A549 (cell line): ENCODE data around the gene PLSCR5. TPM values are rescaled to one million over a fixed set of nuclear protein-coding genes. Genes with fewer than 3 reads are reported as not detected.

ENCODE experiments used
- ATAC-seq, 2 experiments: fragments of 200-7000 bp in 1 of 2; fragments of >200 bp in 1 of 2; cut with Nextera tagmentation in 1 of 2; cut with Tn5 transposase in 1 of 2; 3 replicates each; pipeline versions ENCODE4 v1.8.0 to v1.9.1; 2018 to 2020; ENCODE audit warnings: mild to moderate bottlenecking in 1 of 2, moderate library complexity in 1 of 2
- CTCF ChIA-PET: fragments of 300-600 bp; sonication (Branson Sonifier 250); formaldehyde crosslinking; extraction: SDS; loops from one replicate; lab custom pipeline; 2021; ENCODE audit warnings: antibody characterized with exemption, inconsistent platforms; lab: Yijun Ruan, JAX
- POLR2A ChIA-PET: fragments of 350-600 bp; formaldehyde crosslinking; extraction: SDS; loops from one replicate; lab custom pipeline; 2021; ENCODE audit warnings: antibody characterized with exemption, inconsistent platforms; lab: Yijun Ruan, JAX
- DNase-seq, 2 experiments: peaks; one replicate each; pipeline versions ENCODE4 v3.0.0 to v3.0.0-alpha.2; 2011 to 2016; ENCODE audit warnings: low read depth in 1 of 2, low spot score in 1 of 2
- FAIRE-seq: peaks from 2 replicates; lab custom pipeline; 2011; peaks lifted over from hg19 to GRCh38; lab: Jason Lieb, UNC
- H3K27ac ChIP-seq, 2 experiments: fragments of >200 bp; sonication (Bioruptor Twin); formaldehyde crosslinking; 3 replicates each; pipeline ENCODE4 v1.5.1; 2016 to 2017
- H3K4me1 ChIP-seq: fragments of >200 bp; sonication (Bioruptor Twin); formaldehyde crosslinking; 3 replicates; pipeline ENCODE4 v1.6.1; 2016
- H3K4me2 ChIP-seq: fragments of >200 bp; sonication (Bioruptor Twin); formaldehyde crosslinking; 3 replicates; pipeline ENCODE4 v1.6.1; 2016
- H3K4me3 ChIP-seq: fragments of >200 bp; sonication (Bioruptor Twin); formaldehyde crosslinking; 3 replicates; pipeline ENCODE4 v1.5.1; 2016
- H3K9me3 ChIP-seq: fragments of >200 bp; sonication (Bioruptor Twin); formaldehyde crosslinking; 3 replicates; pipeline ENCODE4 v1.6.1; 2016
- BHLHE40 ChIP-seq: IDR thresholded peaks from 2 replicates; pipeline ENCODE4 v1.6.1; 2012; ENCODE audit warnings: low read depth, low read length, inconsistent platforms
- CBX2 ChIP-seq: fragments of 200-600 bp; sonication (generic); IDR thresholded peaks from 2 replicates; pipeline ENCODE4 v1.6.1; 2016; ENCODE audit warnings: low read depth, mild to moderate bottlenecking, borderline replicate concordance
- EHF ChIP-seq: fragments of 250-450 bp; sonication (Bioruptor Pico); IDR thresholded peaks from 2 replicates; pipeline ENCODE4 v1.5.0; 2020; ENCODE audit warnings: mild to moderate bottlenecking
- EP300 ChIP-seq, 2 experiments: fragments of >200 bp; sonication (Bioruptor Twin); formaldehyde crosslinking; IDR thresholded peaks; 2 replicates in 1 of 2; 3 replicates in 1 of 2; pipeline ENCODE4 v1.6.1; 2016 to 2017
- FOSB ChIP-seq: fragments of 250-450 bp; sonication (Bioruptor Pico); IDR thresholded peaks from 2 replicates; pipeline ENCODE4 v1.5.0; 2020; ENCODE audit warnings: mild to moderate bottlenecking, moderate library complexity
- FOSL2 ChIP-seq, 2 experiments: fragments of 450-650 bp in 1 of 2; fragments of >200 bp in 1 of 2; sonication (Bioruptor Twin) in 1 of 2; formaldehyde crosslinking; IDR thresholded peaks; 2 replicates each; pipeline versions ENCODE4 v1.5.0 to v1.6.1; 2016 to 2020; ENCODE audit warnings: mild to moderate bottlenecking in 1 of 2, moderate library complexity in 1 of 2
- FOXS1 ChIP-seq: fragments of 250-450 bp; sonication (Bioruptor Pico); IDR thresholded peaks from 2 replicates; pipeline ENCODE4 v1.5.0; 2020; ENCODE audit warnings: mild to moderate bottlenecking, moderate library complexity
- GATA3 ChIP-seq: IDR thresholded peaks from 2 replicates; pipeline ENCODE4 v1.6.1; 2012; ENCODE audit warnings: borderline replicate concordance
- HOXA7 ChIP-seq: fragments of 250-450 bp; sonication (Bioruptor Pico); IDR thresholded peaks from 2 replicates; pipeline ENCODE4 v1.5.0; 2020; ENCODE audit warnings: mild to moderate bottlenecking, moderate library complexity
- HOXB5 ChIP-seq: fragments of 250-450 bp; sonication (Bioruptor Pico); IDR thresholded peaks from 2 replicates; pipeline ENCODE4 v1.5.0; 2020; ENCODE audit warnings: mild to moderate bottlenecking, moderate library complexity
- JUNB ChIP-seq: fragments of >200 bp; sonication (Bioruptor Twin); formaldehyde crosslinking; IDR thresholded peaks from 2 replicates; pipeline ENCODE4 v1.6.1; 2016
- MAFK ChIP-seq: fragments of 450-650 bp; IDR thresholded peaks from 2 replicates; pipeline ENCODE4 v1.6.1; 2014; ENCODE audit not compliant: partially characterized antibody
- MAZ ChIP-seq: fragments of 150-350 bp; IDR thresholded peaks from 2 replicates; pipeline ENCODE4 v1.6.1; 2014; ENCODE audit warnings: antibody characterized with exemption, low read depth, low read length, borderline replicate concordance
- NR3C1 ChIP-seq: fragments of >200 bp; sonication (Bioruptor Twin); formaldehyde crosslinking; IDR thresholded peaks from 3 replicates; pipeline ENCODE4 v1.6.1; 2017
- POLR2AphosphoS2 ChIP-seq: conservative IDR thresholded peaks from 2 replicates; pipeline ENCODE4 v1.6.1; 2012; ENCODE audit warnings: low read length, improper control_type of control experiment, inconsistent platforms
- RARB ChIP-seq: fragments of 250-450 bp; sonication (Bioruptor Pico); IDR thresholded peaks from 2 replicates; pipeline ENCODE4 v1.8.0; 2021; ENCODE audit warnings: mild to moderate bottlenecking, moderate library complexity
- SMC3 ChIP-seq: fragments of >200 bp; sonication (Bioruptor Twin); formaldehyde crosslinking; IDR thresholded peaks from 3 replicates; pipeline ENCODE4 v1.6.1; 2018; ENCODE audit warnings: inconsistent platforms
- TP53 ChIP-seq: fragments of 250-450 bp; sonication (Bioruptor Pico); IDR thresholded peaks from 2 replicates; pipeline ENCODE4 v1.5.0; 2021; ENCODE audit warnings: mild to moderate bottlenecking, moderate library complexity
- ZSCAN20 ChIP-seq: fragments of 250-450 bp; sonication (Bioruptor Pico); IDR thresholded peaks from 2 replicates; pipeline ENCODE4 v1.8.0; 2022; ENCODE audit warnings: mild to moderate bottlenecking, moderate library complexity
- whole genome bisulfite sequencing: methylation state at CpG from one replicate; pipeline ENCODE4 v1.1.6; 2017; ENCODE audit errors: missing lambda C conversion rate; 5-methylcytosine and 5-hydroxymethylcytosine counted together
- polyA minus RNA-seq: library from RNA; depleted of rRNA, polyadenylated mRNA; stranded (reverse); fragments of >200 nt; gene quantifications from 2 replicates; pipeline ENCODE4 v1.2.3, GENCODE V29; 2011; rRNA and poly(A)+ RNA removed
- polyA plus RNA-seq, 4 experiments: library from polyadenylated mRNA; depleted of rRNA in 3 of 4; stranded (reverse); fragments of >200 nt; fragmentation: RNase III in 1 of 4; extraction: RNeasy Plus Mini Kit Qiagen cat#74134 plus additional on column Dnase treatment in 1 of 4; gene quantifications; 2 replicates in 3 of 4; 3 replicates in 1 of 4; pipeline ENCODE4 v1.2.3, GENCODE V29; 2011 to 2017
- TF ChIP-seq, protein P1 (sequence below): IDR thresholded peaks from 2 replicates; pipeline ENCODE4 v1.6.1; 2012
- TF ChIP-seq, protein P2 (sequence below): fragments of 250-450 bp; sonication (Bioruptor Pico); IDR thresholded peaks from 2 replicates; pipeline ENCODE4 v1.5.0; 2021; ENCODE audit warnings: mild to moderate bottlenecking, moderate library complexity, borderline replicate concordance
- TF ChIP-seq, protein P3 (sequence below): fragments of >200 bp; sonication (Bioruptor Twin); formaldehyde crosslinking; IDR thresholded peaks from 3 replicates; pipeline ENCODE4 v1.5.1; 2016
- TF ChIP-seq, protein P4 (sequence below): fragments of >200 bp; sonication (Bioruptor Twin); formaldehyde crosslinking; IDR thresholded peaks from 2 replicates; pipeline ENCODE4 v1.6.1; 2016

The PLSCR5 gene, protein sequence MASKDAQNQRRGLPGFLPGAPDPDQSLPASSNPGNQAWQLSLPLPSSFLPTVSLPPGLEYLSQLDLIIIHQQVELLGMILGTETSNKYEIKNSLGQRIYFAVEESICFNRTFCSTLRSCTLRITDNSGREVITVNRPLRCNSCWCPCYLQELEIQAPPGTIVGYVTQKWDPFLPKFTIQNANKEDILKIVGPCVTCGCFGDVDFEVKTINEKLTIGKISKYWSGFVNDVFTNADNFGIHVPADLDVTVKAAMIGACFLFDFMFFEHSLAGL
- not detected in 2 replicates for polyA plus RNA-seq (2011; rRNA removed)
- not detected in 2 replicates for polyA plus RNA-seq (2012; cell fraction: cytosol; rRNA removed)
- not detected in 2 replicates for polyA plus RNA-seq (2012; cell fraction: nucleus; rRNA removed)
- not detected in 3 replicates for polyA plus RNA-seq (2017; fragmentation: RNase III; extraction: RNeasy Plus Mini Kit Qiagen cat#74134 plus additional on column Dnase treatment)
- not detected in 2 replicates for polyA minus RNA-seq

DNA sequence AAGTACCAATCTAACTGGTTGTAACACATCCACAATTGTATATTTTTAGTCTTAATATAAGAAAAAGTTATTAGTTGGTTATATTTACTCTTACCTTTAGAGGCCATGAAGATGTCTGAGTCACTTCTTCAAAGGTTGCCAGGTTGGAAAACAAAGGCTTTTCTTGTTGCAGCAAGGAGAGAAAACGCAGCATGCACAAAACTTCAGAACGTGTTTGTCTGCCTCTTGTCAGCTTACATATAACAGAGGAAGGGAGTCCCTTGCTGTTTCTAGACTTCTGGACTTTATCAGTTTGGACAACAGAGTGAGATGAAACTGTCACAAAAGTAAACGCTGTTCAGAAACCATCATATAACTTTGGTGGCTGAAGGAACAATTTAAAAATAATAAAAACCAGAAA lies at the start of gene PLSCR5:
Gene PLSCR5 (minus strand): TSS at position 241 of the 400 bp plus-strand sequence. CDS start 134 bp downstream, at position 107.
- no peak for TF ChIP-seq EHF (CRISPR knock-in tag)
- TF ChIP-seq FOXS1, result no peak
- no peak for TF ChIP-seq EP300 (IDR thresholded peaks at IDR 0.05)
- TF ChIP-seq, protein P1, sequence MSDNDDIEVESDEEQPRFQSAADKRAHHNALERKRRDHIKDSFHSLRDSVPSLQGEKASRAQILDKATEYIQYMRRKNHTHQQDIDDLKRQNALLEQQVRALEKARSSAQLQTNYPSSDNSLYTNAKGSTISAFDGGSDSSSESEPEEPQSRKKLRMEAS, result no peak
- no peak for TF ChIP-seq POLR2AphosphoS2
- TF ChIP-seq, protein P2, sequence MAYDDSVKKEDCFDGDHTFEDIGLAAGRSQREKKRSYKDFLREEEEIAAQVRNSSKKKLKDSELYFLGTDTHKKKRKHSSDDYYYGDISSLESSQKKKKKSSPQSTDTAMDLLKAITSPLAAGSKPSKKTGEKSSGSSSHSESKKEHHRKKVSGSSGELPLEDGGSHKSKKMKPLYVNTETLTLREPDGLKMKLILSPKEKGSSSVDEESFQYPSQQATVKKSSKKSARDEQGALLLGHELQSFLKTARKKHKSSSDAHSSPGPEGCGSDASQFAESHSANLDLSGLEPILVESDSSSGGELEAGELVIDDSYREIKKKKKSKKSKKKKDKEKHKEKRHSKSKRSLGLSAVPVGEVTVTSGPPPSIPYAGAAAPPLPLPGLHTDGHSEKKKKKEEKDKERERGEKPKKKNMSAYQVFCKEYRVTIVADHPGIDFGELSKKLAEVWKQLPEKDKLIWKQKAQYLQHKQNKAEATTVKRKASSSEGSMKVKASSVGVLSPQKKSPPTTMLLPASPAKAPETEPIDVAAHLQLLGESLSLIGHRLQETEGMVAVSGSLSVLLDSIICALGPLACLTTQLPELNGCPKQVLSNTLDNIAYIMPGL (CRISPR knock-in tag), result no peak
- TF ChIP-seq, protein P3, sequence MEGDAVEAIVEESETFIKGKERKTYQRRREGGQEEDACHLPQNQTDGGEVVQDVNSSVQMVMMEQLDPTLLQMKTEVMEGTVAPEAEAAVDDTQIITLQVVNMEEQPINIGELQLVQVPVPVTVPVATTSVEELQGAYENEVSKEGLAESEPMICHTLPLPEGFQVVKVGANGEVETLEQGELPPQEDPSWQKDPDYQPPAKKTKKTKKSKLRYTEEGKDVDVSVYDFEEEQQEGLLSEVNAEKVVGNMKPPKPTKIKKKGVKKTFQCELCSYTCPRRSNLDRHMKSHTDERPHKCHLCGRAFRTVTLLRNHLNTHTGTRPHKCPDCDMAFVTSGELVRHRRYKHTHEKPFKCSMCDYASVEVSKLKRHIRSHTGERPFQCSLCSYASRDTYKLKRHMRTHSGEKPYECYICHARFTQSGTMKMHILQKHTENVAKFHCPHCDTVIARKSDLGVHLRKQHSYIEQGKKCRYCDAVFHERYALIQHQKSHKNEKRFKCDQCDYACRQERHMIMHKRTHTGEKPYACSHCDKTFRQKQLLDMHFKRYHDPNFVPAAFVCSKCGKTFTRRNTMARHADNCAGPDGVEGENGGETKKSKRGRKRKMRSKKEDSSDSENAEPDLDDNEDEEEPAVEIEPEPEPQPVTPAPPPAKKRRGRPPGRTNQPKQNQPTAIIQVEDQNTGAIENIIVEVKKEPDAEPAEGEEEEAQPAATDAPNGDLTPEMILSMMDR, result no peak
- no peak for TF ChIP-seq CBX2
- no peak for TF ChIP-seq FOSL2 (IDR thresholded peaks at IDR 0.05)
- no peak for TF ChIP-seq FOSL2 (CRISPR knock-in tag; IDR thresholded peaks at IDR 0.05)
- no peak for TF ChIP-seq MAFK
- TF ChIP-seq FOSB (CRISPR knock-in tag), result no peak
- TF ChIP-seq NR3C1, result no peak
- no peak for TF ChIP-seq TP53 (CRISPR knock-in tag)
- TF ChIP-seq, protein P4, sequence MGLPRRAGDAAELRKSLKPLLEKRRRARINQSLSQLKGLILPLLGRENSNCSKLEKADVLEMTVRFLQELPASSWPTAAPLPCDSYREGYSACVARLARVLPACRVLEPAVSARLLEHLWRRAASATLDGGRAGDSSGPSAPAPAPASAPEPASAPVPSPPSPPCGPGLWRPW, result no peak
- no peak within 1 kb of the TSS for H3K4me3 ChIP-seq
- no peak for FAIRE-seq
- ATAC-seq, result no peak
- ChIA-PET POLR2A (no interaction called here), CTCF (interaction anchor here (1.8 kb wide), 1 partner anchor 10 kb away, joined by 7 read pairs; no protein-coding TSS in a partner anchor)
- DNase-seq, result no peak
- no peak within 1 kb of the TSS for H3K27ac ChIP-seq
- no peaks in the 10 kb centered on the region for H3K9me3 ChIP-seq
- no peak within 1 kb of the TSS for H3K4me2 ChIP-seq
- 13% methylated on average over 3 of the region's 3 CpGs for WGBS
- H3K4me1 ChIP-seq, result no peaks in the 10 kb centered on the region

DNA sequence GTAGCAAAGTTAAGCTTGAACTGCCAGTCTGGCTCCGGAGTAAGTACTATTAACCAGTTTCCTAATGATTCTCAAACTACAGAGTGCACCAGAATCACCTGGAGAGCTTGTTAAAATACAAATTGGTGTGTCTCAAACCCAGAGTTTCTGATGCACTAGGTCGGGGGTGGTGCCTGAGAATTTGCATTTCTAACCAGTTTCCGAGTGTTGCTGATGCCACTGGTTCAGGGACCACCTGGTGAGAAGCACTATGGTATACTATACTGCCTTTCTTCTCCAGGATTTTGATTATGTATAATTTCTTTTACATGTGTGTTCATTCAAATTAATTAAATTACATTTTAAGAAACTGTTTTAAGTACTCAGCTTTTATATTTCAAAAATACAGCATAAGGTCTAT lies 48.8 kb upstream of the PLSCR5 start:
- 37% methylated on average over 3 of the region's 3 CpGs for WGBS
- ATAC-seq, result no peak
- no peak overlapping the region for H3K4me2 ChIP-seq
- DNase-seq, result no peak
- ChIA-PET POLR2A (no interaction called here), CTCF (no interaction called here)
- H3K27ac ChIP-seq, result no peak overlapping the region
- FAIRE-seq, result no peak
- H3K4me1 ChIP-seq, result no peaks in the 10 kb centered on the region
- TF ChIP-seq GATA3 (no peak), FOXS1 (no peak), POLR2AphosphoS2 (no peak), EHF (CRISPR knock-in tag) (no peak), RARB (CRISPR knock-in tag) (no peak), HOXB5 (no peak), JUNB (no peak), HOXA7 (no peak), TP53 (CRISPR knock-in tag) (no peak), ZSCAN20 (CRISPR knock-in tag) (no peak), MAZ (no peak), SMC3 (no peak), BHLHE40 (no peak)
- no peaks in the 10 kb centered on the region for H3K9me3 ChIP-seq
- H3K4me3 ChIP-seq, result no peak overlapping the region
